Neural progenitor cell (in vitro differentiated cells): ENCODE measurements around the gene GABRE.

Experiments used
- EZH2 ChIP-seq: fragments of 200-600 bp; sonication (generic); IDR thresholded peaks from 2 replicates; pipeline ENCODE4 v1.6.1; 2017; ENCODE audit warnings: antibody characterized with exemption, mild to moderate bottlenecking, moderate library complexity
- EZH2phosphoT487 ChIP-seq: fragments of 200-600 bp; sonication (generic); IDR thresholded peaks from 2 replicates; pipeline ENCODE4 v1.6.1; 2017; ENCODE audit warnings: antibody characterized with exemption
- TF ChIP-seq, protein P1 (sequence below): fragments of 200-600 bp; sonication (generic); IDR thresholded peaks from 2 replicates; pipeline ENCODE4 v1.5.1; 2017; ENCODE audit warnings: antibody characterized with exemption, mild to moderate bottlenecking

DNA sequence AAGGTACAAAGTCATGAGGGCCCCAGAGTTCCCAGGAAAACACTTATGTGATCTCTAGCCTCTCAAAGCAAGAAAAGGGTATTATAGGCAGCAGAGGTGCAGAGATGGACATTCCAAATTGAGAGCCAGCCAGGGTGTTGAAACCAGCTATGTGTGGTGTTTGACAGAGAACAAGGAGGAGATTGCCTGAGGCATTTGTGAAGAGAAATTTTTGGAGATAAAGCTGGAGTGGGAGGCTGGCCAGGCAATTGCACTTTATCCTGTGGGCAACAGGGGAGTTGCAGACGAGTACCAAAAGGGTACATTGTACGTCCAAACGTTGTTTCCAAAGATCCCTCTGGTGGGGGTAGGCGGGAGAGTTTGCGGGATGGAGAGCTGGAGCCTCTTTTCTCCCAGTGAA is 2.5 kb upstream of the GABRE start:
- TF ChIP-seq, protein P1, sequence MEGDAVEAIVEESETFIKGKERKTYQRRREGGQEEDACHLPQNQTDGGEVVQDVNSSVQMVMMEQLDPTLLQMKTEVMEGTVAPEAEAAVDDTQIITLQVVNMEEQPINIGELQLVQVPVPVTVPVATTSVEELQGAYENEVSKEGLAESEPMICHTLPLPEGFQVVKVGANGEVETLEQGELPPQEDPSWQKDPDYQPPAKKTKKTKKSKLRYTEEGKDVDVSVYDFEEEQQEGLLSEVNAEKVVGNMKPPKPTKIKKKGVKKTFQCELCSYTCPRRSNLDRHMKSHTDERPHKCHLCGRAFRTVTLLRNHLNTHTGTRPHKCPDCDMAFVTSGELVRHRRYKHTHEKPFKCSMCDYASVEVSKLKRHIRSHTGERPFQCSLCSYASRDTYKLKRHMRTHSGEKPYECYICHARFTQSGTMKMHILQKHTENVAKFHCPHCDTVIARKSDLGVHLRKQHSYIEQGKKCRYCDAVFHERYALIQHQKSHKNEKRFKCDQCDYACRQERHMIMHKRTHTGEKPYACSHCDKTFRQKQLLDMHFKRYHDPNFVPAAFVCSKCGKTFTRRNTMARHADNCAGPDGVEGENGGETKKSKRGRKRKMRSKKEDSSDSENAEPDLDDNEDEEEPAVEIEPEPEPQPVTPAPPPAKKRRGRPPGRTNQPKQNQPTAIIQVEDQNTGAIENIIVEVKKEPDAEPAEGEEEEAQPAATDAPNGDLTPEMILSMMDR, result no peak
- TF ChIP-seq EZH2, result no peak
- no peak for TF ChIP-seq EZH2phosphoT487
